K562 (cell line): ENCODE measurements around the gene OXSR1. TPM values are rescaled to one million over a fixed set of nuclear protein-coding genes. Genes with fewer than 3 reads are reported as not detected.

Experiments
- ATAC-seq: fragments of 200-7000 bp; cut with Tn5 transposase; 3 replicates; pipeline ENCODE4 v1.9.1; 2020; ENCODE audit warnings: moderate library complexity
- BruUV-seq: library from RNA; stranded (reverse); fragments of 400-500 nt; replicated peaks from 2 replicates; lab custom pipeline; 2021; lab: Mats Ljungman, UMichigan
- CTCF ChIA-PET: fragments of 300-600 bp; formaldehyde crosslinking; extraction: SDS; loops from one replicate; lab custom pipeline; 2021; ENCODE audit warnings: low intra/inter-chr PET ratio; lab: Yijun Ruan, JAX
- POLR2A ChIA-PET: fragments of 300-600, 350-650 bp; sonication (Branson Sonifier 250); formaldehyde crosslinking; extraction: SDS; loops from one replicate; lab custom pipeline; 2021; ENCODE audit warnings: antibody characterized with exemption, inconsistent platforms; lab: Yijun Ruan, JAX
- DNase-seq, 4 experiments: peaks; one replicate each; pipeline versions ENCODE4 v3.0.0 to v3.0.0-alpha.2; 2011 to 2018; ENCODE audit warnings: low spot score in 3 of 4, mixed read lengths in 3 of 4; ENCODE audit errors: extremely low read depth in 1 of 4
- FAIRE-seq: peaks from 2 replicates; lab custom pipeline; 2011; peaks lifted over from hg19 to GRCh38; lab: Jason Lieb, UNC
- H2AFZ ChIP-seq: 2 replicates; pipeline ENCODE4 v1.6.0; 2011; ENCODE audit warnings: low read depth, low read length, control low read depth, inconsistent platforms
- H3K27ac ChIP-seq: fragments of 200-600 bp; 3 replicates; pipeline ENCODE4 v1.8.0; 2011; ENCODE audit warnings: low read depth, mild to moderate bottlenecking, control low read depth, inconsistent platforms, low read length, moderate library complexity, mixed read lengths; ENCODE audit errors: extremely low read depth
- H3K27me3 ChIP-seq, 2 experiments: fragments of 300-600 bp in 1 of 2; 2 replicates in 1 of 2; 3 replicates in 1 of 2; pipeline versions ENCODE4 v1.6.0 to v1.8.0; 2011; ENCODE audit warnings: inconsistent platforms in 2 of 2, low read length in 2 of 2, mild to moderate bottlenecking in 1 of 2, mixed read lengths in 1 of 2, moderate library complexity in 1 of 2; ENCODE audit not compliant: control insufficient read depth in 2 of 2, insufficient read depth in 2 of 2
- H3K36me3 ChIP-seq: fragments of 300-600 bp; 3 replicates; pipeline ENCODE4 v1.8.0; 2011; ENCODE audit warnings: mild to moderate bottlenecking, low read length, inconsistent platforms; ENCODE audit not compliant: control insufficient read depth, insufficient read depth
- H3K4me1 ChIP-seq, 2 experiments: fragments of 200-600 bp in 1 of 2; replicated peaks in 1 of 2; 2 replicates in 1 of 2; 3 replicates in 1 of 2; pipeline versions ENCODE4 v1.5.1 to v1.8.0; 2011; ENCODE audit warnings: inconsistent platforms in 2 of 2, low read length in 2 of 2, mild to moderate bottlenecking in 1 of 2, mixed read lengths in 1 of 2, moderate library complexity in 1 of 2; ENCODE audit not compliant: control insufficient read depth in 2 of 2, insufficient read depth in 2 of 2
- H3K4me2 ChIP-seq: 2 replicates; pipeline ENCODE4 v1.6.1; 2011; ENCODE audit warnings: low read length, control low read depth, inconsistent platforms, mixed read lengths; ENCODE audit not compliant: insufficient read depth
- H3K4me3 ChIP-seq: fragments of 200-600 bp; sonication (generic), shearing (Covaris generic); 2 replicates; pipeline ENCODE4 v1.5.1; 2016; ENCODE audit warnings: control low read depth, inconsistent platforms
- H3K79me2 ChIP-seq: fragments of 200-600 bp; 3 replicates; pipeline ENCODE4 v1.8.0; 2011; ENCODE audit warnings: low read length, inconsistent platforms; ENCODE audit not compliant: control insufficient read depth, insufficient read depth
- H3K9ac ChIP-seq, 2 experiments: 2 replicates each; pipeline versions ENCODE4 v1.6.0 to v1.6.1; 2011; ENCODE audit warnings: low read depth in 2 of 2, low read length in 2 of 2, control low read depth in 1 of 2, inconsistent platforms in 1 of 2, mild to moderate bottlenecking in 1 of 2, mixed read lengths in 1 of 2; ENCODE audit not compliant: insufficient read depth in 1 of 2
- H3K9me1 ChIP-seq: one replicate; pipeline ENCODE4 v1.6.0; 2011; ENCODE audit warnings: inconsistent platforms, mild to moderate bottlenecking, low read length, moderate library complexity; ENCODE audit not compliant: control insufficient read depth, insufficient read depth
- H3K9me3 ChIP-seq: replicated peaks from 2 replicates; pipeline ENCODE4 v1.5.1; 2011; ENCODE audit warnings: low read depth, low read length, inconsistent platforms; ENCODE audit not compliant: control insufficient read depth, insufficient read depth
- H4K20me1 ChIP-seq: replicated peaks from 2 replicates; pipeline ENCODE4 v1.6.1; 2011; ENCODE audit warnings: low read length, inconsistent platforms, mixed read lengths; ENCODE audit not compliant: control insufficient read depth, insufficient read depth
- CGGBP1 ChIP-seq: fragments of 250-450 bp; sonication (Bioruptor Pico); IDR thresholded peaks from 2 replicates; pipeline ENCODE4 v1.9.0; 2021; ENCODE audit warnings: mild to moderate bottlenecking
- ETV5 ChIP-seq: sonication (generic); formaldehyde crosslinking; IDR thresholded peaks from 2 replicates; pipeline ENCODE4 v1.4.0; 2020; ENCODE audit warnings: low read depth, mild to moderate bottlenecking, missing genetic modification reagents
- HCFC1 ChIP-seq: IDR thresholded peaks from 2 replicates; pipeline ENCODE4 v1.6.1; 2012; ENCODE audit warnings: low read depth, low read length, improper control_type of control experiment
- JUNB ChIP-seq: fragments of 450-650 bp; formaldehyde crosslinking; conservative IDR thresholded peaks from 2 replicates; pipeline ENCODE4 v1.4.0; 2020; ENCODE audit warnings: mild to moderate bottlenecking
- MYC ChIP-seq, 2 experiments: fragments of 250-450 bp in 1 of 2; sonication (Bioruptor Pico) in 1 of 2; IDR thresholded peaks; 2 replicates each; pipeline versions ENCODE4 v1.5.1 to v1.6.1; 2012 to 2021; ENCODE audit warnings: low read depth in 2 of 2, borderline replicate concordance in 1 of 2, improper control_type of control experiment in 1 of 2, low read length in 1 of 2, mild to moderate bottlenecking in 1 of 2, moderate library complexity in 1 of 2
- PHB ChIP-seq: fragments of 250-450 bp; sonication (Bioruptor Pico); IDR thresholded peaks from 2 replicates; pipeline ENCODE4 v1.5.0; 2021
- PYGO2 ChIP-seq: fragments of 450-650 bp; IDR thresholded peaks from 2 replicates; pipeline ENCODE4 v1.6.1; 2016; ENCODE audit warnings: mild to moderate bottlenecking, missing genetic modification characterization, moderate library complexity, missing compliant biosample characterization
- RBM17 ChIP-seq: fragments of 200-400 bp; formaldehyde crosslinking; IDR thresholded peaks from 2 replicates; pipeline ENCODE4 v1.6.1; 2017; ENCODE audit warnings: low read depth, mild to moderate bottlenecking, low read length, borderline replicate concordance
- SMAD1 ChIP-seq: fragments of 150-350 bp; IDR thresholded peaks from 2 replicates; pipeline ENCODE4 v1.6.1; 2014; ENCODE audit warnings: low read length, low read depth; ENCODE audit not compliant: partially characterized antibody
- SP2 ChIP-seq: IDR thresholded peaks from 2 replicates; pipeline ENCODE4 v1.6.1; 2011; ENCODE audit warnings: mild to moderate bottlenecking, low read depth, low read length, moderate library complexity; ENCODE audit not compliant: poor library complexity, severe bottlenecking; ENCODE audit errors: extremely low read depth
- TEAD1 ChIP-seq, 2 experiments: fragments of 450-650 bp in 1 of 2; sonication (generic) in 1 of 2; formaldehyde crosslinking; IDR thresholded peaks; 2 replicates each; pipeline versions ENCODE4 v1.4.0 to v1.8.0; 2020 to 2022; ENCODE audit warnings: mild to moderate bottlenecking in 2 of 2, missing genetic modification reagents in 1 of 2
- TGIF2 ChIP-seq: sonication (generic); formaldehyde crosslinking; IDR thresholded peaks from 2 replicates; pipeline ENCODE4 v1.8.1; 2022; ENCODE audit warnings: mild to moderate bottlenecking, missing genetic modification reagents, moderate library complexity
- ZBTB40 ChIP-seq, 2 experiments: fragments of 450-650 bp in 1 of 2; sonication (generic) in 1 of 2; formaldehyde crosslinking in 1 of 2; IDR thresholded peaks; 2 replicates each; pipeline versions ENCODE4 v1.7.1 to v1.9.0; 2016 to 2022; ENCODE audit warnings: inconsistent platforms in 1 of 2, mild to moderate bottlenecking in 1 of 2, missing genetic modification reagents in 1 of 2
- WGBS: fragments of 100-300 bp; shearing (Covaris generic); methylation state at CpG from one replicate; pipeline ENCODE4 v1.1.6; 2016; ENCODE audit warnings: low coverage, mixed read lengths; ENCODE audit not compliant: insufficient coverage; ENCODE audit errors: missing lambda C conversion rate; 5-methylcytosine and 5-hydroxymethylcytosine counted together
- in situ Hi-C: fragments of 300-500 bp; cut with MboI; formaldehyde crosslinking; loops from 4 replicates; pipeline ENCODE4 v1.15.0; 2018; ENCODE audit warnings: inconsistent platforms, mixed read lengths
- intact Hi-C: fragments of 100-400 bp; cut with micrococcal nuclease; formaldehyde crosslinking; loops from 2 replicates; pipeline ENCODE4 v1.14.2; 2022
- polyA plus RNA-seq, 8 experiments: library from polyadenylated mRNA; depleted of rRNA in 4 of 8; stranded (reverse) in 5 of 8; unstranded in 3 of 8; fragments of >200 nt; fragmentation: Nextera tagmentation in 2 of 8; fragmentation: Illumina TruSeq in 1 of 8; extraction: Ambion mirVana in 2 of 8; extraction: Trizol in 1 of 8; gene quantifications; 2 replicates each; pipeline versions ENCODE4 v1.2.1 to v1.2.3, GENCODE V29; 2011 to 2014; ENCODE audit warnings: inconsistent platforms in 1 of 8, missing spikeins in 1 of 8
- total RNA-seq, 7 experiments: library from RNA; depleted of rRNA in 6 of 7; stranded (reverse); fragments of >200 nt in 6 of 7; fragmentation: Illumina TruSeq in 2 of 7; extraction: Trizol in 2 of 7; gene quantifications; 2 replicates each; pipeline versions ENCODE4 v1.2.1 to v1.2.3, GENCODE V29; 2011 to 2021; ENCODE audit warnings: low replicate concordance in 1 of 7

The OXSR1 gene
- total and polyA plus RNA-seq, 9 of the 15 experiments (the other 6 are each of a cell fraction or from before 2014, with no cell fraction given), result 15.7 to 87.6 (median 48.7) TPM

GRCh38 chr3:38173834-38174418 lies 8.6 kb downstream of the OXSR1 start:
- DNase-seq (no peak), FAIRE-seq (no peak), ATAC-seq (no peak)
- H3K4me2 ChIP-seq, result no peak overlapping the region
- ChIA-PET POLR2A (no interaction called here), CTCF (no interaction called here)
- peaks cover 0 to 2% of the 10 kb centered on the region in 2 experiments; a peak in 1 of 5 replicates for H3K4me1 ChIP-seq
- 76% methylated on average over 5 of the region's 5 CpGs for whole genome bisulfite sequencing
- H3K36me3 ChIP-seq, result peaks cover 7% of the 10 kb centered on the region; the same call in 1 of the 3 replicates
- in situ Hi-C loops (no loop called here), intact Hi-C loops (no loop called here)
- H3K9ac ChIP-seq, result no peak overlapping the region
- H3K79me2 ChIP-seq, result peaks cover 97% of the 10 kb centered on the region
- no peak overlapping the region for H2AFZ ChIP-seq
- H4K20me1 ChIP-seq, result peaks cover 26% of the 10 kb centered on the region
- H3K9me1 ChIP-seq, result peaks cover 2% of the 10 kb centered on the region
- no peak overlapping the region for H3K4me3 ChIP-seq
- H3K9me3 ChIP-seq, result no peaks in the 10 kb centered on the region
- no peaks in the 10 kb centered on the region for H3K27me3 ChIP-seq
- no peak overlapping the region for H3K27ac ChIP-seq
- BruUV-seq, result no TSS peak
- TF ChIP-seq HCFC1 (no peak), ETV5 (no peak), PHB (no peak), TGIF2 (CRISPR knock-in tag) (no peak), SMAD1 (no peak), CGGBP1 (no peak), MYC (IDR thresholded peaks at IDR 0.05; ENCODE audit: low read depth, low read length) (no peak), MYC (CRISPR knock-in tag; IDR thresholded peaks at IDR 0.05; ENCODE audit: borderline replicate concordance, low read depth) (no peak), SP2 (no peak), TEAD1 (CRISPR knock-in tag; IDR thresholded peaks at IDR 0.05) (no peak), RBM17 (no peak), PYGO2 (tag) (no peak), ZBTB40 (IDR thresholded peaks at IDR 0.05) (no peak), ZBTB40 (CRISPR knock-in tag; IDR thresholded peaks at IDR 0.05) (no peak), JUNB (CRISPR knock-in tag) (no peak)
